KOPT-K1 (cell line): Measurements from ENCODE around the gene CEP170B.
"Not testable (repeated sequence)": the region's sequence is repeated elsewhere in the genome, so short reads cannot be mapped to it uniquely, and the experiment has no call there.

Experiments
- H3K27ac ChIP-seq: fragments of 200-600 bp; sonication (generic); 2 replicates; pipeline ENCODE4 v1.5.1; 2016; ENCODE audit warnings: antibody characterized with exemption, mild to moderate bottlenecking, low read depth, low read length; ENCODE audit not compliant: poor library complexity, severe bottlenecking
- H3K36me3 ChIP-seq: fragments of 200-600 bp; sonication (generic); 2 replicates; pipeline ENCODE4 v1.5.1; 2017; ENCODE audit warnings: antibody characterized with exemption, mild to moderate bottlenecking, low read length, moderate library complexity; ENCODE audit not compliant: insufficient read depth
- H3K9me3 ChIP-seq: fragments of 200-600 bp; sonication (generic); 2 replicates; pipeline ENCODE4 v1.5.1; 2017; ENCODE audit warnings: antibody characterized with exemption, low read length, mild to moderate bottlenecking; ENCODE audit not compliant: insufficient read depth, poor library complexity, severe bottlenecking

Gene CEP170B

GRCh38 chr14:104941508-104942365 is 76.7 kb downstream of the CEP170B start:
- Histone ChIP-seq H3K27ac (no peak overlapping the region), H3K9me3 (no peaks in the 10 kb centered on the region), H3K36me3 (no peaks in the 10 kb centered on the region)

- Histone ChIP-seq H3K9me3 (no peaks in the 10 kb centered on the region), H3K36me3 (no peaks in the 10 kb centered on the region), H3K27ac (no peak overlapping the region)
These were observed 77.5 kb downstream of the CEP170B start for GRCh38 chr14:104942586-104942985.

GRCh38 chr14:104943216-104944015 is 78.3 kb downstream of the CEP170B start:
- not testable (repeated sequence) for H3K27ac ChIP-seq, H3K36me3 ChIP-seq, H3K9me3 ChIP-seq

GRCh38 chr14:104944016-104944308 is 78.9 kb downstream of the CEP170B start:
- H3K9me3 ChIP-seq, H3K27ac ChIP-seq, H3K36me3 ChIP-seq: not testable (repeated sequence)

GRCh38 chr14:104944436-104945205 is 79.6 kb downstream of the CEP170B start:
- H3K36me3 ChIP-seq, H3K27ac ChIP-seq, H3K9me3 ChIP-seq: not testable (repeated sequence)

- H3K27ac ChIP-seq, H3K36me3 ChIP-seq, H3K9me3 ChIP-seq: not testable (repeated sequence)
These were observed 80.2 kb downstream of the CEP170B start for GRCh38 chr14:104945266-104945665.
